Caco-2 (cell line): ENCODE data around the gene GRK6. TPM values are rescaled to one million over a fixed set of nuclear protein-coding genes. Genes with fewer than 3 reads are reported as not detected.

Source experiments
- BruUV-seq: library from RNA; stranded (reverse); fragments of 400-500 nt; replicated peaks from 2 replicates; lab custom pipeline; 2021; lab: Mats Ljungman, UMichigan
- CTCF ChIA-PET: fragments of 300-600 bp; sonication (Branson Sonifier 250); formaldehyde crosslinking; loops from one replicate; lab custom pipeline; 2022; ENCODE audit warnings: antibody characterized with exemption; lab: Charles Lee
- POLR2A ChIA-PET: fragments of 300-600 bp; sonication (Branson Sonifier 250); formaldehyde crosslinking; loops from one replicate; lab custom pipeline; 2022; ENCODE audit warnings: antibody characterized with exemption; lab: Charles Lee
- DNase-seq, 2 experiments: peaks; one replicate each; pipeline versions ENCODE4 v3.0.0 to v3.0.0-alpha.2; 2020 to 2022
- H3K27me3 ChIP-seq: replicated peaks from 2 replicates; pipeline ENCODE4 v1.6.0; 2011; ENCODE audit warnings: low read length; ENCODE audit not compliant: control insufficient read depth, insufficient read depth
- H3K36me3 ChIP-seq: 2 replicates; pipeline ENCODE4 v1.5.1; 2011; ENCODE audit warnings: low read length; ENCODE audit not compliant: control insufficient read depth, insufficient read depth
- H3K4me1 ChIP-seq: fragments of 250-450 bp; sonication (Bioruptor Pico); 2 replicates; pipeline ENCODE4 v1.5.1; 2020; ENCODE audit warnings: mild to moderate bottlenecking
- H3K4me3 ChIP-seq: 2 replicates; pipeline ENCODE4 v1.5.1; 2011; ENCODE audit warnings: low read depth, mild to moderate bottlenecking, control low read depth, low read length
- H3K9me3 ChIP-seq: fragments of 250-450 bp; sonication (Bioruptor Pico); 2 replicates; pipeline ENCODE4 v1.5.1; 2020; ENCODE audit warnings: mild to moderate bottlenecking, moderate library complexity
- H3K27ac Mint-ChIP-seq: one replicate; pipeline ENCODE4 v1.8.0; 2022; ENCODE audit warnings: mixed read lengths; ENCODE audit not compliant: unreplicated experiment
- H3K27me3 Mint-ChIP-seq: one replicate; pipeline ENCODE4 v1.8.0; 2022; ENCODE audit warnings: mixed read lengths; ENCODE audit not compliant: insufficient read depth, unreplicated experiment
- H3K36me3 Mint-ChIP-seq: one replicate; pipeline ENCODE4 v1.8.0; 2022; ENCODE audit warnings: mild to moderate bottlenecking, mixed read lengths; ENCODE audit not compliant: insufficient read depth, unreplicated experiment
- H3K4me1 Mint-ChIP-seq: one replicate; pipeline ENCODE4 v1.8.0; 2022; ENCODE audit warnings: low read depth, mixed read lengths; ENCODE audit not compliant: unreplicated experiment
- H3K4me3 Mint-ChIP-seq: one replicate; pipeline ENCODE4 v1.8.0; 2022; ENCODE audit warnings: mild to moderate bottlenecking, moderate library complexity, mixed read lengths; ENCODE audit not compliant: unreplicated experiment
- H3K9me3 Mint-ChIP-seq: one replicate; pipeline ENCODE4 v1.8.0; 2022; ENCODE audit warnings: mixed read lengths; ENCODE audit not compliant: unreplicated experiment
- intact Hi-C: fragments of 100-400 bp; cut with micrococcal nuclease; formaldehyde crosslinking; loops from one replicate; pipeline ENCODE4 v1.10.0; 2022; ENCODE audit not compliant: unreplicated experiment
- total RNA-seq: library from RNA; stranded (reverse); gene quantifications from 2 replicates; pipeline ENCODE4 v1.2.3, GENCODE V29; 2022
- TF ChIP-seq, protein P1 (sequence below), 2 experiments: fragments of 200-600 bp in 1 of 2; IDR thresholded peaks; 1 replicate in 1 of 2; 2 replicates in 1 of 2; pipeline versions ENCODE4 v1.5.1 to v1.8.0; 2011 to 2022; ENCODE audit warnings: antibody characterized with exemption in 1 of 2, control low read depth in 1 of 2, inconsistent platforms in 1 of 2, low read depth in 1 of 2, low read length in 1 of 2, mild to moderate bottlenecking in 1 of 2, moderate library complexity in 1 of 2; ENCODE audit not compliant: insufficient read depth in 1 of 2, severe bottlenecking in 1 of 2, unreplicated experiment in 1 of 2

The GRK6 gene
- total RNA-seq, 1 experiment from 2014 or later = 71.9 TPM

DNA sequence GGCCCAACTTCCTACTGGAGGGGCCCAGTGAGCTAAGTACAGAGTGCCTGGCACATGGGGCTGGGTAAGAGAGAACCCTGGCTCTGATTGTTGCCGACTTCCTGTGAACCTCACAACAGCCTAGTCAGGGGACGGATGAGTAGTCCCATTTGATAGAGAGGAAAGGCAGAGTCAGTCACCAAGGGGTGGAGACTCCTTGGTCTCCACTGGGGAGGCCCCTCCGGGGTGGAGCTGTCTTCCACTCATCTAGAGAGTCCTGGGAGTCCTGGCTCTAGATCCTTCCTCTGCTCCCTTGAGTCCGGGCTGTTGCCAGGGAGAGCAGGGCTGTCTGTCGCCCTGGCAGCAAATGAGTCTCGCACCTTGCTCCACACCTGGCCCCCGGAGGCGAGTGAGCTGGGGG, 8.0 kb downstream of the GRK6 start:
- TF ChIP-seq, protein P1, sequence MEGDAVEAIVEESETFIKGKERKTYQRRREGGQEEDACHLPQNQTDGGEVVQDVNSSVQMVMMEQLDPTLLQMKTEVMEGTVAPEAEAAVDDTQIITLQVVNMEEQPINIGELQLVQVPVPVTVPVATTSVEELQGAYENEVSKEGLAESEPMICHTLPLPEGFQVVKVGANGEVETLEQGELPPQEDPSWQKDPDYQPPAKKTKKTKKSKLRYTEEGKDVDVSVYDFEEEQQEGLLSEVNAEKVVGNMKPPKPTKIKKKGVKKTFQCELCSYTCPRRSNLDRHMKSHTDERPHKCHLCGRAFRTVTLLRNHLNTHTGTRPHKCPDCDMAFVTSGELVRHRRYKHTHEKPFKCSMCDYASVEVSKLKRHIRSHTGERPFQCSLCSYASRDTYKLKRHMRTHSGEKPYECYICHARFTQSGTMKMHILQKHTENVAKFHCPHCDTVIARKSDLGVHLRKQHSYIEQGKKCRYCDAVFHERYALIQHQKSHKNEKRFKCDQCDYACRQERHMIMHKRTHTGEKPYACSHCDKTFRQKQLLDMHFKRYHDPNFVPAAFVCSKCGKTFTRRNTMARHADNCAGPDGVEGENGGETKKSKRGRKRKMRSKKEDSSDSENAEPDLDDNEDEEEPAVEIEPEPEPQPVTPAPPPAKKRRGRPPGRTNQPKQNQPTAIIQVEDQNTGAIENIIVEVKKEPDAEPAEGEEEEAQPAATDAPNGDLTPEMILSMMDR (IDR thresholded peaks at IDR 0.05; ENCODE audit: insufficient read depth in 1 of 2, low read depth in 1 of 2, low read length in 1 of 2, severe bottlenecking in 1 of 2, unreplicated experiment in 1 of 2) = no peak
- H3K9me3 ChIP-seq = no peaks in the 10 kb centered on the region
- intact Hi-C loops = no loop called here
- Mint-ChIP-seq H3K9me3 (no peaks in the 10 kb centered on the region), H3K4me1 (no peaks in the 10 kb centered on the region), H3K27ac (no peak overlapping the region), H3K36me3 (peaks cover 34% of the 10 kb centered on the region), H3K4me3 (no peak overlapping the region), H3K27me3 (no peaks in the 10 kb centered on the region)
- H3K27me3 ChIP-seq = no peaks in the 10 kb centered on the region
- BruUV-seq = no TSS peak
- DNase-seq = no peak
- POLR2A ChIA-PET = interaction anchor here (0.5 to 0.6 kb wide), 2 partner anchors 8 to 31 kb away, joined by 3 to 6 read pairs; partner anchors contain the start of gene GRK6
- CTCF ChIA-PET = no interaction called here
- peaks cover 5% of the 10 kb centered on the region for H3K36me3 ChIP-seq
- no peak overlapping the region for H3K4me3 ChIP-seq
- 0 out of 2 replicates have a peak, but pooled peaks cover 3% of the 10 kb centered on the region for H3K4me1 ChIP-seq

DNA sequence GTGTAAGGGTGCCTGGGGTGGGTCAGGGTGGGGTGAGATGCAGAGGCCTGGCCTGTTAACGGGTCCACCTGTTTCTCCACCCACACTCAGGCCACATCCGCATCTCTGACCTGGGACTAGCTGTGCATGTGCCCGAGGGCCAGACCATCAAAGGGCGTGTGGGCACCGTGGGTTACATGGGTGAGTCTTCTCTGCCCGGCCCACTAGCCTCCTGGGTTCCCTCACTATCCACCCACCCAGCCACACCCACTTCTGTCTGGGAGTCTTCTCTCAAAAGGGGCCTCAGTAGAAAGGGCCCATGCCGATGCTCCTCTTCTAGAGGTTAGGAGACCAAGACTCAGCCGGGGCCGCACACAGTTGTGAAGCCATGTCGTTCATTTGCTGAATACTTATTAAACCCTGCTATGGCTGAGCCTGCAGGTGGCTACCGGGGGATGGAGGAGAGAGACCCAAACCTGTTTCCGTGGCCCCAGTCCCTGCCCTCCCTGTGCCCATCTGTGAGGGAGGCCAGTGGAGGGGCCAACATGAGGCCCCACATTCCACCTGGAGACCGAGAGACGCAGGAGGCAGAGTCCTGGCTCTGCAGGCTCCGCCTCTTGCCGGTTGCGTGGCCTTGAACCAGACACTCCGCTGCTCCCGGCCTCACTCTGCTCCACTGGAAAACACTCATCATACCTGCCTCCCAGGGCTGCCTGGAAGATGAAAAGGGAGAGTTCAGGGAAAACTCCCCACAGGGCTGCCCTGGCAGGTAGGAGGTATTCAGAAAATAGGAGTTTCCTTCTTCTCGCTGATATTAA, 8.7 kb downstream of the GRK6 start:
- Mint-ChIP-seq H3K27me3 (no peaks in the 10 kb centered on the region), H3K4me1 (no peaks in the 10 kb centered on the region), H3K4me3 (no peak overlapping the region), H3K27ac (no peak overlapping the region), H3K36me3 (peaks cover 35% of the 10 kb centered on the region), H3K9me3 (no peaks in the 10 kb centered on the region)
- ChIA-PET CTCF (no interaction called here), POLR2A (interaction anchor here (0.5 kb wide), 1 partner anchor 9 kb away, joined by 6 read pairs; the partner anchor contains the start of gene GRK6)
- TF ChIP-seq, protein P1 (IDR thresholded peaks at IDR 0.05; ENCODE audit: insufficient read depth in 1 of 2, low read depth in 1 of 2, low read length in 1 of 2, severe bottlenecking in 1 of 2, unreplicated experiment in 1 of 2) = no peak
- no TSS peak for BruUV-seq
- no peak overlapping the region for H3K4me3 ChIP-seq
- intact Hi-C loops = no loop called here
- no peak for DNase-seq
- 0 out of 2 replicates have a peak, but pooled peaks cover 3% of the 10 kb centered on the region for H3K4me1 ChIP-seq
- H3K27me3 ChIP-seq = no peaks in the 10 kb centered on the region
- peaks cover 5% of the 10 kb centered on the region for H3K36me3 ChIP-seq
- H3K9me3 ChIP-seq = no peaks in the 10 kb centered on the region

DNA sequence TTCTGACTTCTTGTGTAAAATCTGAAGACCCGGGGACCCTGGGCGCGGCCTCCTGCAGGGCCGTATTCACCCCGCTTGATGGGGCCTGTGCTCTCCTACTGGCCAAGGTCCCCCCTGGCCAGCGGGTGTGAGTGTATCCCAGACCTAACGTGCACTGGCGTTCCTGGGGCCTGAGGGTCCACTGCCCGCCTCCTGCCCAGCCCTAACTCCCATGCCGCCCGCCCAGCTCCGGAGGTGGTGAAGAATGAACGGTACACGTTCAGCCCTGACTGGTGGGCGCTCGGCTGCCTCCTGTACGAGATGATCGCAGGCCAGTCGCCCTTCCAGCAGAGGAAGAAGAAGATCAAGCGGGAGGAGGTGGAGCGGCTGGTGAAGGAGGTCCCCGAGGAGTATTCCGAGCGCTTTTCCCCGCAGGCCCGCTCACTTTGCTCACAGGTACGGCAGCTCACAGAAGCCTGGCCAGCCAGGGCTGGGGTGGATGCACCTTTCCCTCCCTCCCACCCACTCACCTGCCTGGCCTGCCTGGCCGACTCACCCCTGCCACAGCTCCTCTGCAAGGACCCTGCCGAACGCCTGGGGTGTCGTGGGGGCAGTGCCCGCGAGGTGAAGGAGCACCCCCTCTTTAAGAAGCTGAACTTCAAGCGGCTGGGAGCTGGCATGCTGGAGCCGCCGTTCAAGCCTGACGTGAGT, 9.5 kb downstream of the GRK6 start:
- BruUV-seq = no TSS peak
- POLR2A ChIA-PET = no interaction called here
- no peak overlapping the region for H3K27ac Mint-ChIP-seq
- no peaks in the 10 kb centered on the region for H3K4me1 Mint-ChIP-seq
- TF ChIP-seq, protein P1 (IDR thresholded peaks at IDR 0.05; ENCODE audit: insufficient read depth in 1 of 2, low read depth in 1 of 2, low read length in 1 of 2, severe bottlenecking in 1 of 2, unreplicated experiment in 1 of 2) = no peak
- H3K4me3 Mint-ChIP-seq = no peak overlapping the region
- no peaks in the 10 kb centered on the region for H3K27me3 Mint-ChIP-seq
- Histone ChIP-seq H3K4me1 (0 out of 2 replicates have a peak, but pooled peaks cover 3% of the 10 kb centered on the region), H3K9me3 (no peaks in the 10 kb centered on the region), H3K27me3 (no peaks in the 10 kb centered on the region), H3K4me3 (no peak overlapping the region), H3K36me3 (peaks cover 5% of the 10 kb centered on the region)
- intact Hi-C loops = no loop called here
- CTCF ChIA-PET = interaction anchor here (0.6 to 1.1 kb wide), 4 partner anchors 20 to 64 kb away, joined by 3 to 4 read pairs (median 4); no protein-coding TSS in a partner anchor
- H3K9me3 Mint-ChIP-seq = no peaks in the 10 kb centered on the region
- DNase-seq = no peak
- peaks cover 33% of the 10 kb centered on the region for H3K36me3 Mint-ChIP-seq
